ENCODE data around the gene AK9. TPM values are rescaled to one million over a fixed set of nuclear protein-coding genes. Genes with fewer than 3 reads are reported as not detected.

AK9 gene
- total and polyA plus RNA-seq, 2 of the 4 experiments (the other 2 are of a cell fraction): 1.7 to 1.8 TPM

- dilution Hi-C loops (cut with HindIII; ENCODE audit: low sequenced_read_pairs, unreplicated experiment) (no loop called here), intact Hi-C loops (cut with micrococcal nuclease) (no loop called here), in situ Hi-C loops (cut with MboI; ENCODE audit: low sequenced_read_pairs) (no loop called here)
- Histone ChIP-seq H3K4ac (ENCODE audit: low read depth, low read length) (no peak overlapping the region), H2AFZ (replicated peaks; ENCODE audit: low read length, poor library complexity) (no peak overlapping the region), H4K20me1 (ENCODE audit: insufficient read depth, low read length) (no peaks in the 10 kb centered on the region), H2BK15ac (ENCODE audit: low read depth, low read length) (no peak overlapping the region), H3K79me1 (ENCODE audit: low read depth in 1 of 2, low read length in 2 of 2) (no peaks in the 10 kb centered on the region), H2BK120ac (ENCODE audit: low read depth, low read length) (no peak overlapping the region), H3K27me3 (ENCODE audit: control insufficient read depth, insufficient read depth, low read length) (peaks cover 4% of the 10 kb centered on the region), H4K8ac (ENCODE audit: low read depth in 2 of 2, low read length in 2 of 2) (no peak overlapping the region), H4K5ac (ENCODE audit: low read depth, low read length) (no peak overlapping the region), H3K18ac (ENCODE audit: low read depth, low read length) (no peak overlapping the region), H3K14ac (replicated peaks; ENCODE audit: low read depth, low read length) (no peak overlapping the region), H3K4me3 (ENCODE audit: insufficient read depth, low read depth, low read length) (no peak overlapping the region), H3K9ac (ENCODE audit: low read depth, low read length) (no peak overlapping the region), H3K9me3 (ENCODE audit: control insufficient read depth, insufficient read depth, low read length) (no peaks in the 10 kb centered on the region), H3K4me2 (ENCODE audit: low read depth, low read length) (no peak overlapping the region), H3K56ac (ENCODE audit: extremely low read depth, insufficient read depth, low read length) (no peak overlapping the region), H3K4me1 (ENCODE audit: control insufficient read depth, insufficient read depth, low read length) (no peaks in the 10 kb centered on the region), H2AK5ac (ENCODE audit: low read depth, low read length) (no peak overlapping the region), H2AK9ac (replicated peaks; ENCODE audit: low read depth, low read length, poor library complexity) (no peak overlapping the region), H2BK20ac (ENCODE audit: low read depth, low read length) (no peak overlapping the region), H2BK5ac (ENCODE audit: low read depth, low read length, poor library complexity, severe bottlenecking) (no peak overlapping the region), H3K27ac (ENCODE audit: insufficient read depth, low read length) (no peak overlapping the region), H3K23ac (ENCODE audit: low read depth, low read length) (no peak overlapping the region), H4K91ac (ENCODE audit: insufficient read depth, low read depth, low read length) (no peak overlapping the region), H3K36me3 (ENCODE audit: control insufficient read depth, insufficient read depth, low read length) (no peaks in the 10 kb centered on the region), H3K9me1 (ENCODE audit: insufficient read depth, low read length) (no peaks in the 10 kb centered on the region)
- ATAC-seq (ENCODE audit: low read depth): no peak
- POLR2A ChIA-PET (ENCODE audit: unreplicated experiment): no interaction called here
- no peak for TF ChIP-seq RFX5 (IDR thresholded peaks at IDR 0.05; ENCODE audit: low read depth, low read length)
- DNase-seq: no peak
- no CpG with 5 or more reads among the region's 2 CpGs for WGBS, 2 experiments (ENCODE audit: extremely low coverage in 2 of 2, insufficient read length in 1 of 2)
- BruUV-seq (replicated peaks): no TSS peak
- CTCF ChIA-PET: interaction anchor here (0.6 kb wide), 2 partner anchors 684 to 851 kb away, joined by 3 to 5 read pairs; no protein-coding TSS in a partner anchor
Observed at GRCh38 chr6:109490713-109491112, 200.3 kb downstream of the AK9 start.
